LNCaP clone FGC (cell line): ENCODE results near the gene ENPP6.

ENCODE experiments used
- DNase-seq: peaks from one replicate; pipeline ENCODE4 v3.0.0-alpha.2; 2011; ENCODE audit warnings: low read depth
- H3K4me3 ChIP-seq: 2 replicates; pipeline ENCODE4 v1.5.1; 2011; ENCODE audit warnings: mild to moderate bottlenecking, low read depth, low read length, control low read depth
- TF ChIP-seq, protein P1 (sequence below): IDR thresholded peaks from 2 replicates; pipeline ENCODE4 v1.5.1; 2012; ENCODE audit warnings: mild to moderate bottlenecking; ENCODE audit not compliant: control insufficient read depth, insufficient read depth; ENCODE audit errors: extremely low read depth

Gene ENPP6

DNA sequence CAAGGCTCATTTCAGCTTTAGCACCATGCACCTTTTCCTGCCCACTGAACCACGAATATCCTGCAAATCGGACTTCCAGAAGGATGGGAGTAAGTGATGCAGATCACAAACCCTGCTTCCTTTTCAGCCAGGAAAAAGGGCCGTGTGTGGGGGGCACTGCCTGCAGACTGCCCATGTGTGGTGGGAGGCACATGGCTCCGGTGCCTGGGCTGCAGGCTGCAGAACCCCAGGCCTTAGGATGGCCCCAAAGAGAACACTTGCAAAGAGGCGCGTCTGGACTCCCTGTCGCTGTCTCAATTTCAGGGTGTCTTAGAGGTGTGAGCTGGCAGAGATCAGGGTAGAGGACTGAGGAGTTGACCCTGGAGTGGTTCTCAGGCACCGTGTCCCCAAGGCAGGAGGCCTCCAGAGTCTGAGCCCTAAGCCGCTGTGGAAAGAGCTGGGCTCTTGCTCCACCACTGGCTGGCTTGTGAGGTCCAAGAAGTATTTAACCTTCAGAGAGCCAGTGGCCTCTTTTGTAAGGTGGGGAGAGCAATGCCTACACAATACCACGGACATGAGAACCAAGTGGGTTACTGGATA is 97.0 kb downstream of the ENPP6 start:
- no peak for DNase-seq
- H3K4me3 ChIP-seq = no peak overlapping the region
- TF ChIP-seq, protein P1, sequence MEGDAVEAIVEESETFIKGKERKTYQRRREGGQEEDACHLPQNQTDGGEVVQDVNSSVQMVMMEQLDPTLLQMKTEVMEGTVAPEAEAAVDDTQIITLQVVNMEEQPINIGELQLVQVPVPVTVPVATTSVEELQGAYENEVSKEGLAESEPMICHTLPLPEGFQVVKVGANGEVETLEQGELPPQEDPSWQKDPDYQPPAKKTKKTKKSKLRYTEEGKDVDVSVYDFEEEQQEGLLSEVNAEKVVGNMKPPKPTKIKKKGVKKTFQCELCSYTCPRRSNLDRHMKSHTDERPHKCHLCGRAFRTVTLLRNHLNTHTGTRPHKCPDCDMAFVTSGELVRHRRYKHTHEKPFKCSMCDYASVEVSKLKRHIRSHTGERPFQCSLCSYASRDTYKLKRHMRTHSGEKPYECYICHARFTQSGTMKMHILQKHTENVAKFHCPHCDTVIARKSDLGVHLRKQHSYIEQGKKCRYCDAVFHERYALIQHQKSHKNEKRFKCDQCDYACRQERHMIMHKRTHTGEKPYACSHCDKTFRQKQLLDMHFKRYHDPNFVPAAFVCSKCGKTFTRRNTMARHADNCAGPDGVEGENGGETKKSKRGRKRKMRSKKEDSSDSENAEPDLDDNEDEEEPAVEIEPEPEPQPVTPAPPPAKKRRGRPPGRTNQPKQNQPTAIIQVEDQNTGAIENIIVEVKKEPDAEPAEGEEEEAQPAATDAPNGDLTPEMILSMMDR = no peak

DNA sequence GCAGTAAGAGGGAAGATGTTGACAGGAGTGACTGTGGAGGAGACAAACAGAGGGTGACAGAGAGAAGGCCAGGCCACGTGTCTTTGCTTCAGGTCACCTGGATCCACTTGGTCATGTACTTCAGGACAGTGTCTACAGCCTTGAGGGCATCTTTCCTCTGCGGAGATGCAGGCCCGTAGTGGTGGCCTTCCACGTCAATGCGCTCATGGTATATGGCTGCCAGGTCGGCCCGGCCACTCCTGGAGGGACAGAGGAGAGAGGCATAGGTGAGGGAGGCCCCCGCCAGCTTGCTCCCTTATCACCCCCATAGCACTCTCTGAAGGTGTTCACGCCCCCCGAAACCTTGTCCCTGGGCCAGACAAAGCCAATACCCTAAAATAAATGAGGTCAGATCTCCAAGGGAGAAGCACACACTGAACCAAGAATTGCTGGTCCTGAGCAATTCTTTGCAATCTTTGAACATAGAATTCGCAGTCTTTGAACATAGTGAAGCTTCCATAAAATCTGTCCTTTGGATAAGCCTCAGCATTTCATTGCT is 99.9 kb downstream of the ENPP6 start:
- TF ChIP-seq, protein P1 = no peak
- no peak overlapping the region for H3K4me3 ChIP-seq
- DNase-seq = no peak

DNA sequence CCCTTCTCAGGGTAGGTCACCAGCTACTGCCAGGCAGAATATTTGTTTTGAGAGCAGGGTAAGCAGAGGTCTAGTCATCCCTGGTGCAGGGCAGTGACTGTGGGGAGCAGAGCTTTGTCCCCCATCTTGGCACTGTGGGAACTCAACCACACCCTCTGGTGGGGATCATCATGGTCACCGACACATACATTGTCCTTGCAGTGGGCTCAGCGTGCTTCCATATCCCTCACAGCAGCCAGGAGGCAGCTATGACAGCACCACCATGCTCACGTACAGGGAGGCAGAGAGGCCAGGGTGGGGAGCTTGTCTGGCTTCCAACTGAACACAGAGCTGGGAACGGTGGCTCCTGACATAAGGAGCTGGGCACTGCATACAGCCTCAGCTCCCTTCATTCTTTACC is 102.3 kb downstream of the ENPP6 start:
- TF ChIP-seq, protein P1 = no peak
- DNase-seq = no peak
- no peak overlapping the region for H3K4me3 ChIP-seq

DNA sequence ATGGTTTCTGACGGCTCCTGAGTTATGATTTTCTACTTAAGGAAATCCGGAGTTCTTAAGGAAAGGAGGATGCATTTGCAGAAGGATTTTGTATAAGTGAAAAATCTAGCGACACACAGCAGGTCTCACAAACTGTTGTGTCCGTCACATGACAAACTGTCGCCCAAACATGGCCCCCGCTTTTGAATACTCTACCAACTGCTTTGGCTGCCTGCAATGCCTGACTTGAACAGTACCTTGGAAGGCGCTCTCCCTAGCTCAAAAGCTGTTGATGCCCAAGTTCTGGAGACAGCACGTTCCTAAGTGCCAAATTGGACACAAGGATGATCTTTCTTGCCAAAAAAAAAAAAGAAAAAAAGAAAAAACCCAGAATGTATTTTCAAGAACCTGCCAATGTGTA is 103.2 kb downstream of the ENPP6 start:
- no peak for DNase-seq
- TF ChIP-seq, protein P1 = no peak
- H3K4me3 ChIP-seq = no peak overlapping the region

GRCh38 chr4:184112006-184112550 is 105.6 kb downstream of the ENPP6 start:
- no peak overlapping the region for H3K4me3 ChIP-seq
- no peak for DNase-seq
- TF ChIP-seq, protein P1 = no peak

DNA sequence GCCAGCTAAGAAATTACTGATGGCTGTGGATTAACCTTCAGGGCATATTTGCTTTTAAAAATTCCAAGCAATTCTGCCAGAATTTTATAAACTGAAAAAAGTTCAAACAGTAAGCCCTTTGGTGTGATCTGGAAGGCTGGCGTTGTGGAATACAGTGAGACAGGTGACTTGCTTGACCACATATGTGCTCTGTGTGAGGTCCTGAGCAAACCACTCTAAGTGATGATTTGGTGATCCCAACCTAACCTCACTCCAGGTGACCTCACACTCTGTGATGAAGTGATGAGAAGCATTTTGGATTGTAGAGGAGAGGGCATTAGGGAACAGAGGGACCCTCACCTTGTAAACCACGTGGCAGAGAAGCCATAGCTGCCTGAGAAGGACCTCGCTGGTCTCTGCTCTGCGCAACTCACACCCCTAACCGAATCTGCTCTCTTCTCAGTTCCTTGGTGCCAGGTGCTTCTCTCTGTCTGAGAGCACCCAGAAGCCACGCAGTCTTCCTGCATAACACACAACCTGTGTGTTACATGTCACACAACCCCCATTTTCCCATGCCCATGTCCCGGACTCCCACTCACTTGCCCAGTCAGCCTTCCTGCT is 106.3 kb downstream of the ENPP6 start:
- no peak overlapping the region for H3K4me3 ChIP-seq
- TF ChIP-seq, protein P1 = no peak
- no peak for DNase-seq
